Measurements from ENCODE around the gene DGKB.

The DGKB gene

DNA sequence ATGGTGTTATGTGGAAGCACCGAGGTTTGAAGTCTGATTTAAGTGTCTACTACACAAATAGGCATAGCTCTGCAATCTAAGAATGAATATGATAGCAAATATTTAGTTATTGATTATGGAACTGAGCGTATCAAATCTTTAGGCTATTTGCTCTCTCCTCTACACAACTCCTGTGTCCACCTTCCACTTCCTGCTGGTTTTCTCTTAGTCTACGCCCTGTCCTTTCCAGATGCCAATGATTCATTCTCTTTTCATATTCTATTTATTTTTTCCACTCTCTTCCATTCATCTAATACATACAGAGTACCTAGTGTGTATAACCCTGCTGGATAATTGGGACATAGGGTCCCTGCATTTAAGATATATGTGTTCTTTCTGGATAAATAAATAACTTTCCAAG lies 83.7 kb downstream of the DGKB start:
- TF ChIP-seq, protein P1, sequence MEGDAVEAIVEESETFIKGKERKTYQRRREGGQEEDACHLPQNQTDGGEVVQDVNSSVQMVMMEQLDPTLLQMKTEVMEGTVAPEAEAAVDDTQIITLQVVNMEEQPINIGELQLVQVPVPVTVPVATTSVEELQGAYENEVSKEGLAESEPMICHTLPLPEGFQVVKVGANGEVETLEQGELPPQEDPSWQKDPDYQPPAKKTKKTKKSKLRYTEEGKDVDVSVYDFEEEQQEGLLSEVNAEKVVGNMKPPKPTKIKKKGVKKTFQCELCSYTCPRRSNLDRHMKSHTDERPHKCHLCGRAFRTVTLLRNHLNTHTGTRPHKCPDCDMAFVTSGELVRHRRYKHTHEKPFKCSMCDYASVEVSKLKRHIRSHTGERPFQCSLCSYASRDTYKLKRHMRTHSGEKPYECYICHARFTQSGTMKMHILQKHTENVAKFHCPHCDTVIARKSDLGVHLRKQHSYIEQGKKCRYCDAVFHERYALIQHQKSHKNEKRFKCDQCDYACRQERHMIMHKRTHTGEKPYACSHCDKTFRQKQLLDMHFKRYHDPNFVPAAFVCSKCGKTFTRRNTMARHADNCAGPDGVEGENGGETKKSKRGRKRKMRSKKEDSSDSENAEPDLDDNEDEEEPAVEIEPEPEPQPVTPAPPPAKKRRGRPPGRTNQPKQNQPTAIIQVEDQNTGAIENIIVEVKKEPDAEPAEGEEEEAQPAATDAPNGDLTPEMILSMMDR (conservative IDR thresholded peaks at IDR 0.05; ENCODE audit: low read depth, low read length), result no peak
- no peak for DNase-seq (ENCODE audit: low read depth)
- H3K4me3 ChIP-seq (ENCODE audit: low read length), result no peak overlapping the region

DNA sequence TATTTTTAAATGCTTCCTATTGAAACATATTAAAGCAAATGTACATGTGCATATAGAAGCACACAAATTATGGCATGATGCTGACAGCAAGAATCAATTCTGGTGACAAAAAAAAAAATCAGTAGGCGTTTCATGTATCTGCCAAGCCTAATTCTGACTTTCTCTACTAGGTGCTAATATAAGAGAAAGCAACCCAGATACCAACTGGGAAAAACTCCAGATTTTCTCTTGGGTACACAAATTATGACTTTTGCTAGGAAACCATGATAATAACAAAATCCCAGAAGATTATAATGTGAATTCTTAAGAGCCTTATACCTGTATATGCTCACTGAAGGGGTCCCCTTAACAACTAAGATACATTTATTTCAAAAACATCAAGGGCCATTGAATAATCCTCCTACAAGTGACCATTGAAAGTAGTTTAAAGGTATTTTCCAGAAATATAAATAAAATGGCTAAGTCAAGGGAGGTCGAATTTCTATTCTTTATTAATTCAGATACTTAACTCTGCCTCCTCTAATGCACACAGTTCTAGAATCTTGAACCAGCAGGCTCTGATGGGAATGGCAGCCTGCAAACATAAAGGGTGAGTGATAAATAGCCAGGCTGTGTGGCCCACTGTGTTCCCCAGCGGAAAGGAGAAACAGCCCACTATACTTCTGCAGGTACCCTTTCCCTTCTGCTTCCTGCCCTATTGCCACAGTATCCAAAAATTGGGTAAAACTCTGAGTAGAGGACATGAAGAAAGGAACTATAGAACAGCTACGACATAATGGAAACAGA lies 84.5 kb downstream of the DGKB start:
- TF ChIP-seq, protein P1 (conservative IDR thresholded peaks at IDR 0.05; ENCODE audit: low read depth, low read length), result no peak
- DNase-seq (ENCODE audit: low read depth), result no peak

DNA sequence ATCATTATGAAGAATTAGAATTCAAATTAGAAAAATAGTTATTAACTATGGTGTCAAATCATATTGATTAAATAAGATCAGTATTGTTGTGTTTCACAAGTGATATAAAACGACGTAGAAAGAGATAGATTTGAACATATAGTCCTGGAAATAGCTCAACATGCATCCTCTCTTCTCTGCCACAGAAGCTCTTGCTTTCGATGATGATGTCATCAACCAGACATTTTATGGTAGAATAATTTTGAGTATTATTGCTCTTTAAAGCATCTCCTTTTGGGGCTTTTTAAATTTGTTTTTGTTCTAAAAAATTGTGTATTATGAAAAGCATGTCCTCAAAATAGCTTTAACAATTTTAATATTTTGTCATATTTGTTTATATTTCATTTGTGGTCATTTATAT lies 95.0 kb downstream of the DGKB start:
- DNase-seq (ENCODE audit: low read depth), result no peak
- H3K4me3 ChIP-seq (ENCODE audit: low read length), result no peak overlapping the region
- TF ChIP-seq, protein P1 (conservative IDR thresholded peaks at IDR 0.05; ENCODE audit: low read depth, low read length), result no peak

More for the DNA sequence above, 84.5 kb downstream of the DGKB start:
- no peak overlapping the region for H3K4me3 ChIP-seq (ENCODE audit: low read length)

DNA sequence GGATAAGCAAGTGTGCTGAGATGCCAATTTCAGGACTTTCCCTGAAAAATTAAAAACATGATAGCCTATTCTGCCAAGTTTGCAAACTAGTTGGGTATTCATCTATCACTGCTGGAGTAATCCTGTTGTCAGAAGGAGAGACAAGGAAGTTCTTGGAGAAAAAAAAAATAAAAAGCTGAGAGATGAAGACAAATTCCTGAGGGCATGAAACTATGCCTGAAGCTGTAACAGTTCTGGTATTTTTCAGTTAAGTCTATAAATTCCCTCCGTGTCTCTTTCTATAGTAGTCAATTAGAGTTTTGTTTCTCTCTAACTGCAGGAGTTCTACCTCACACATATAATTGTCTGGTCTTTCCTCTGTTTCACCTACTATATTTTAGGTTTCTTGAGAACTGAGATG lies 95.7 kb downstream of the DGKB start:
- DNase-seq (ENCODE audit: low read depth), result no peak
- TF ChIP-seq, protein P1 (conservative IDR thresholded peaks at IDR 0.05; ENCODE audit: low read depth, low read length), result no peak
- H3K4me3 ChIP-seq (ENCODE audit: low read length), result no peak overlapping the region

DNA sequence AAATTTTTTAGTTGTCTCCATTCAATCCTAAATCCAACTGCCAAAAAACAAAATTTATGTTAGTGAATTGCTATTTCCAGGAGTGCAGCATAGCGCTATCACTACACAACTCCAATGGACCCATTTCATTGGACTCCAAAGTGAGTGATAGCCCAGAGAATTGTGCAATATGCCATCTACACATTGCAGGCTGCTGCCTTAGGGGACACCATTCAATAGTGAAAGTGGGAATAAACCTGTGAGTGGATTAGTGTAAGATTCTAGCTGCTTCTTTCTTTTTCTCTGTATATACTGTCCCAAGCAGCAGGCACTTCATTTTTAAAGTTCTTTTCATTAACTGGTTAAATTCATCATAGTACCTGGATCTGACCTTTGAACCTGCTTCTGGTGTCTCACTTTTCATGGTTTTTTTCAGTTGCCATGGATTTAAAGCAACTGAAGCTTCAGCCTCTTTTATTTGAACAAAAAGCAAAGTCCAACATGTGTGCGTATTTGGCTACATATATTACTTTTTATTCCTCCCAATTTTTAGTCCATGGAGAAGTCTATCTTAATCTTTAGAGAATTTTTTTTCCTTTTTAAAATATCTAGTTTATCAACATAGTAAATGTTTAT lies 97.3 kb downstream of the DGKB start:
- no peak for DNase-seq (ENCODE audit: low read depth)
- TF ChIP-seq, protein P1 (conservative IDR thresholded peaks at IDR 0.05; ENCODE audit: low read depth, low read length), result no peak
- H3K4me3 ChIP-seq (ENCODE audit: low read length), result no peak overlapping the region

DNA sequence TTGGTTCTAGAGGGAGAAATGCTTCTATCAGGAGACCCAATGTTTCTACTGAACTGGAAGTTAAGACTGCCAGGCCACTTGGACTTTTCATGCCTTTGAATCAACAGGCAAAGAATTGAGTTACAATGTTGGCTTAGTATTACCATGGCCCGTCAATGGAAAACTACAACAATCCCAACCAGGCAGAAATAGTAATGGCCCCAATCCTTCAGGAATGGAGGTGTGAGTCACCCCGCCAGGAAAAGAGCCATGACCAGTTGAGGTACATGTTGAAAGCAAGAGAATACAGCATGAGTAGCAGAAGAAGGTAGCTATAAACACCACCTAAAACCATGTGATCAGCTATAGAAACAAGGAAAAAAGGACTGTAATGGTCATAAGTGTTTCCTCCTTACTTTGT lies 101.9 kb downstream of the DGKB start:
- no peak for DNase-seq (ENCODE audit: low read depth)
- TF ChIP-seq, protein P1 (conservative IDR thresholded peaks at IDR 0.05; ENCODE audit: low read depth, low read length), result no peak
- no peak overlapping the region for H3K4me3 ChIP-seq (ENCODE audit: low read length)

DNA sequence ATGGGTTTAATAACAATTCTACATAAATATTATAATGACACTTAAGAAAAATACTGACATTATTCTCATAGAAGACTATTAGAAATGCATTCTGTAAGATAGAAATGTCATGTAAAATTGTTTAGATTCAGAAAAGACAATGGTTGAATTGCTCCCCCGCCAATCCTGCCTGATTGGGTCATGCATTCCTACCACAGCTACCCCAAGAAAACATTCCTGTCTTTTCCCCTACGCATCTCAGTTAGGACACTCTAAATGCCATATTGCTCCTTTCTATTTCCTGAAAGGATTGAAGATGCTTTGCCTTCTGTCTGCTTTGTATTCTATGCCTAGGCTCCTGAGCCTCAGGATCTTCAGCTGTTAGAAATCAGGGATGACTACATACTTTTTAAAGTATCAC lies 109.4 kb downstream of the DGKB start:
- H3K4me3 ChIP-seq (ENCODE audit: low read length), result no peak overlapping the region
- TF ChIP-seq, protein P1 (conservative IDR thresholded peaks at IDR 0.05; ENCODE audit: low read depth, low read length), result no peak
- no peak for DNase-seq (ENCODE audit: low read depth)

Measured in retinal pigment epithelial cell (primary cell).